ENCODE data around the gene KRABD2.
"Not testable (repeated sequence)": the region's sequence is repeated elsewhere in the genome, so short reads cannot be mapped to it uniquely, and the experiment has no call there.

The KRABD2 gene

GRCh38 chr17:8375738-8376259 is 705 bp downstream of the KRABD2 start:
- in situ Hi-C loops (cut with MboI; ENCODE audit: low pct_unique_long_range_greater_than_20kb, low sequenced_read_pairs, unreplicated experiment), result no loop called here
- peak; percentile 46 for DNase-seq (ENCODE audit: low spot score)
- no peak for TF ChIP-seq CTCF (IDR thresholded peaks at IDR 0.05; ENCODE audit: extremely low read depth, insufficient read depth, missing control alignments)

- in situ Hi-C loops (cut with MboI; ENCODE audit: low pct_unique_long_range_greater_than_20kb, low sequenced_read_pairs, unreplicated experiment); DNase-seq (ENCODE audit: low spot score): not testable (repeated sequence)
Measured at GRCh38 chr17:8373856-8374255, 2.6 kb downstream of the KRABD2 start.

GRCh38 chr17:8372422-8372821 is 4.1 kb downstream of the KRABD2 start:
- in situ Hi-C loops (cut with MboI; ENCODE audit: low pct_unique_long_range_greater_than_20kb, low sequenced_read_pairs, unreplicated experiment), result no loop called here
- no peak for TF ChIP-seq CTCF (IDR thresholded peaks at IDR 0.05; ENCODE audit: extremely low read depth, insufficient read depth, missing control alignments)

GRCh38 chr17:8371786-8372185 is 4.7 kb downstream of the KRABD2 start:
- TF ChIP-seq CTCF (IDR thresholded peaks at IDR 0.05; ENCODE audit: extremely low read depth, insufficient read depth, missing control alignments), result no peak
- no peak for DNase-seq (ENCODE audit: low spot score)
- in situ Hi-C loops (cut with MboI; ENCODE audit: low pct_unique_long_range_greater_than_20kb, low sequenced_read_pairs, unreplicated experiment), result no loop called here

More at GRCh38 chr17:8372422-8372821, 4.1 kb downstream of the KRABD2 start:
- DNase-seq (ENCODE audit: low spot score), result no peak

- in situ Hi-C loops (cut with MboI; ENCODE audit: low pct_unique_long_range_greater_than_20kb, low sequenced_read_pairs, unreplicated experiment), result no loop called here
- DNase-seq (ENCODE audit: low spot score), result no peak
- no peak for TF ChIP-seq CTCF (IDR thresholded peaks at IDR 0.05; ENCODE audit: extremely low read depth, insufficient read depth, missing control alignments)
Measured at GRCh38 chr17:8369944-8370343, 6.6 kb downstream of the KRABD2 start.

- DNase-seq (ENCODE audit: low spot score), result no peak
- in situ Hi-C loops (cut with MboI; ENCODE audit: low pct_unique_long_range_greater_than_20kb, low sequenced_read_pairs, unreplicated experiment), result no loop called here
- no peak for TF ChIP-seq CTCF (IDR thresholded peaks at IDR 0.05; ENCODE audit: extremely low read depth, insufficient read depth, missing control alignments)
Measured at GRCh38 chr17:8368193-8368592, 8.3 kb downstream of the KRABD2 start.

GRCh38 chr17:8366231-8366630 is 10.3 kb downstream of the KRABD2 start:
- in situ Hi-C loops (cut with MboI; ENCODE audit: low pct_unique_long_range_greater_than_20kb, low sequenced_read_pairs, unreplicated experiment), result no loop called here

More at GRCh38 chr17:8366231-8366630, 10.3 kb downstream of the KRABD2 start:
- DNase-seq (ENCODE audit: low spot score), result no peak
- no peak for TF ChIP-seq CTCF (IDR thresholded peaks at IDR 0.05; ENCODE audit: extremely low read depth, insufficient read depth, missing control alignments)

All from GM13977 (cell line).